ENCODE measurements around the gene PPP3R1. TPM values are rescaled to one million over a fixed set of nuclear protein-coding genes. Genes with fewer than 3 reads are reported as not detected.
A peak's percentile ranks its signal among the peaks of the same experiment; 100 is the strongest.

The PPP3R1 gene
- total RNA-seq, 2 donors from 2014 or later = 57.4 to 59.5 TPM

DNA sequence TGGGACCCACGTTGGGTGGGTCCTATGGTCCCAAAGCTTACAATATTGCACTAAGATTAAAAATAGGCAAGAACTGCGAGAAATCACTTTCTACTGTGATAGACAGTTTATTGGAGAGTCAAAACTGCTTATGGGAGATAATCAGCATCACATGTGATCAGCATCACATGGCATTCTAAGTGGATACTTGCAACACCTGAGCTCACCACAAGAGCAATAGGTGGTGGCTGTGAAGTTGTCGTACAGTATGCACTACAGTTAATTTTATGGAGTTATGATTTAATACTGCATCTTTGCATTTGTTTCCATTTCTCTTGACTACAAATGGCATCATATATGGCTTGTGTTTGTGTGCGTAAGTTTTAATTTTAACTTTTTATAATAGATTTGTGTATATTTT lies 83.0 kb downstream of the PPP3R1 start:
- TF ChIP-seq, protein P1, sequence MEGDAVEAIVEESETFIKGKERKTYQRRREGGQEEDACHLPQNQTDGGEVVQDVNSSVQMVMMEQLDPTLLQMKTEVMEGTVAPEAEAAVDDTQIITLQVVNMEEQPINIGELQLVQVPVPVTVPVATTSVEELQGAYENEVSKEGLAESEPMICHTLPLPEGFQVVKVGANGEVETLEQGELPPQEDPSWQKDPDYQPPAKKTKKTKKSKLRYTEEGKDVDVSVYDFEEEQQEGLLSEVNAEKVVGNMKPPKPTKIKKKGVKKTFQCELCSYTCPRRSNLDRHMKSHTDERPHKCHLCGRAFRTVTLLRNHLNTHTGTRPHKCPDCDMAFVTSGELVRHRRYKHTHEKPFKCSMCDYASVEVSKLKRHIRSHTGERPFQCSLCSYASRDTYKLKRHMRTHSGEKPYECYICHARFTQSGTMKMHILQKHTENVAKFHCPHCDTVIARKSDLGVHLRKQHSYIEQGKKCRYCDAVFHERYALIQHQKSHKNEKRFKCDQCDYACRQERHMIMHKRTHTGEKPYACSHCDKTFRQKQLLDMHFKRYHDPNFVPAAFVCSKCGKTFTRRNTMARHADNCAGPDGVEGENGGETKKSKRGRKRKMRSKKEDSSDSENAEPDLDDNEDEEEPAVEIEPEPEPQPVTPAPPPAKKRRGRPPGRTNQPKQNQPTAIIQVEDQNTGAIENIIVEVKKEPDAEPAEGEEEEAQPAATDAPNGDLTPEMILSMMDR (conservative IDR thresholded peaks at IDR 0.05) = peak; percentile 52
- Histone ChIP-seq H3K27ac (ENCODE audit: low read depth, low read length) (no peak overlapping the region), H3K27me3 (ENCODE audit: control insufficient read depth, insufficient read depth, low read length, poor library complexity, severe bottlenecking) (no peaks in the 10 kb centered on the region), H3K36me3 (ENCODE audit: control insufficient read depth, insufficient read depth, low read length) (peaks cover 84% of the 10 kb centered on the region), H3K9me3 (ENCODE audit: control insufficient read depth, low read length) (no peaks in the 10 kb centered on the region), H3K4me1 (ENCODE audit: control insufficient read depth, insufficient read depth, low read length) (no peaks in the 10 kb centered on the region), H3K4me3 (ENCODE audit: low read length) (no peak overlapping the region), H3K9ac (ENCODE audit: extremely low read depth, low read length, poor library complexity, severe bottlenecking) (no peak overlapping the region)
- no peak overlapping the region for H3K27ac Mint-ChIP-seq
- no peak overlapping the region for H3K4me3 Mint-ChIP-seq
- 94 to 100% methylated on average over 1 to 3 of the region's 4 CpGs for WGBS, 2 experiments (ENCODE audit: insufficient coverage in 1 of 2, insufficient read length in 1 of 2)
- peaks cover 33% of the 10 kb centered on the region for H3K36me3 Mint-ChIP-seq (ENCODE audit: low read depth)
- H3K9me3 Mint-ChIP-seq = no peaks in the 10 kb centered on the region
- no peaks in the 10 kb centered on the region for H3K4me1 Mint-ChIP-seq
- no peaks in the 10 kb centered on the region for H3K27me3 Mint-ChIP-seq (ENCODE audit: insufficient read depth)
- DNase-seq = no peak

DNA sequence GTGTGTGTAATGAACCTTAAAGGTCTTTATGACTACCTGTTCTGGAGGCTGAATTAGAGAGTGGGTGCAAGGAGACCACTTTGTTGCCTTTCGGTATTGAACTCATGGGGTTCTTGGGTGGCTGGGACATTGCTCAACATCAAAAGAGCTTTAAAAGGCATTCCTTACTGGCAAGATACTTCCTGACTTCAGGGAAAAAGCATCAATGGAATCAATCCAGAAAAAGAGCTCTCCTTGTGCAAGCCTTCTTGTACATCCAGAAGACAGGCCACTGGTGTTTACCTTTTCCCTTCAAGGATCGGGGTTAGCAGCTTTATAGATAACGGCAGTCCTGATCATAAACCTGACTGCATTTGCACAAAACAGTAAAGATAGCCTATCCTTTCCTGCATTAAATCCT lies 85.1 kb downstream of the PPP3R1 start:
- TF ChIP-seq, protein P1 (conservative IDR thresholded peaks at IDR 0.05) = no peak
- H3K27ac ChIP-seq (ENCODE audit: low read depth, low read length) = no peak overlapping the region
- H3K9me3 ChIP-seq (ENCODE audit: control insufficient read depth, low read length) = no peaks in the 10 kb centered on the region
- Mint-ChIP-seq H3K4me3 (no peak overlapping the region), H3K27me3 (ENCODE audit: insufficient read depth) (no peaks in the 10 kb centered on the region), H3K27ac (no peak overlapping the region), H3K9me3 (no peaks in the 10 kb centered on the region), H3K4me1 (no peaks in the 10 kb centered on the region), H3K36me3 (ENCODE audit: low read depth) (peaks cover 45% of the 10 kb centered on the region)
- H3K27me3 ChIP-seq (ENCODE audit: control insufficient read depth, insufficient read depth, low read length, poor library complexity, severe bottlenecking) = no peaks in the 10 kb centered on the region
- WGBS, 2 experiments (ENCODE audit: insufficient coverage in 1 of 2, insufficient read length in 1 of 2) = 94 to 97% methylated on average over 3 of the region's 3 CpGs
- no peak for DNase-seq
- H3K4me3 ChIP-seq (ENCODE audit: low read length) = no peak overlapping the region
- H3K4me1 ChIP-seq (ENCODE audit: control insufficient read depth, insufficient read depth, low read length) = no peaks in the 10 kb centered on the region
- peaks cover 81% of the 10 kb centered on the region for H3K36me3 ChIP-seq (ENCODE audit: control insufficient read depth, insufficient read depth, low read length)
- H3K9ac ChIP-seq (ENCODE audit: extremely low read depth, low read length, poor library complexity, severe bottlenecking) = no peak overlapping the region

DNA sequence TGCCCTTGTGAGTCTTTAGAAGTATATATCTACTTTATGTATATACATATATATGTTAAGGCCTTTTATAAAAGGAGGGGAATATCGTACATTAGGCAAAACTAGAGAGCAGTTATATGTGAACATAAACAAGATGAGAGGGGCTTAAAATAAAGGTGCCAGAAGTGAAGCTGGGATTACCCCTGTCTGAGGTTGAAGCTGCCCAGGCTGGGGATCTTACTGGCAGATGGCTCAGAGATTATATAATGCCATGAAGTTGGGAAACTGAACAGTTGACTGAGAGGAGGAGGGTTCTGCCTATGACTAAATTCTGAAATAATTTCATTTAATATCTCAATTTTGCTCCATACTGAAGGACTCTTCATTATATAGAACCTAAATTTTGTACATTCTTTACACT lies 88.7 kb downstream of the PPP3R1 start:
- Histone ChIP-seq H3K36me3 (ENCODE audit: control insufficient read depth, insufficient read depth, low read length) (peaks cover 75% of the 10 kb centered on the region), H3K27ac (ENCODE audit: low read depth, low read length) (no peak overlapping the region), H3K9ac (ENCODE audit: extremely low read depth, low read length, poor library complexity, severe bottlenecking) (no peak overlapping the region), H3K9me3 (ENCODE audit: control insufficient read depth, low read length) (no peaks in the 10 kb centered on the region), H3K4me3 (ENCODE audit: low read length) (no peak overlapping the region), H3K27me3 (ENCODE audit: control insufficient read depth, insufficient read depth, low read length, poor library complexity, severe bottlenecking) (no peaks in the 10 kb centered on the region), H3K4me1 (ENCODE audit: control insufficient read depth, insufficient read depth, low read length) (peaks cover 2% of the 10 kb centered on the region)
- WGBS, 2 experiments (ENCODE audit: insufficient coverage in 1 of 2, insufficient read length in 1 of 2) = 95 to 100% methylated on average over 1 of the region's 1 CpG
- TF ChIP-seq, protein P1 (conservative IDR thresholded peaks at IDR 0.05) = no peak
- H3K4me3 Mint-ChIP-seq = no peak overlapping the region
- H3K27ac Mint-ChIP-seq = no peak overlapping the region
- peaks cover 1% of the 10 kb centered on the region for H3K4me1 Mint-ChIP-seq
- no peaks in the 10 kb centered on the region for H3K9me3 Mint-ChIP-seq
- no peak for DNase-seq
- peaks cover 60% of the 10 kb centered on the region for H3K36me3 Mint-ChIP-seq (ENCODE audit: low read depth)
- no peaks in the 10 kb centered on the region for H3K27me3 Mint-ChIP-seq (ENCODE audit: insufficient read depth)
